KG1 (cell line): ENCODE results near the gene TRUB1.
"Not testable (repeated sequence)": the region's sequence is repeated elsewhere in the genome, so short reads cannot be mapped to it uniquely, and the experiment has no call there.

Experiments used
- DNase-seq: peaks from one replicate; lab custom pipeline; 2025; lab: John Stamatoyannopoulos, UW

Gene TRUB1

DNA sequence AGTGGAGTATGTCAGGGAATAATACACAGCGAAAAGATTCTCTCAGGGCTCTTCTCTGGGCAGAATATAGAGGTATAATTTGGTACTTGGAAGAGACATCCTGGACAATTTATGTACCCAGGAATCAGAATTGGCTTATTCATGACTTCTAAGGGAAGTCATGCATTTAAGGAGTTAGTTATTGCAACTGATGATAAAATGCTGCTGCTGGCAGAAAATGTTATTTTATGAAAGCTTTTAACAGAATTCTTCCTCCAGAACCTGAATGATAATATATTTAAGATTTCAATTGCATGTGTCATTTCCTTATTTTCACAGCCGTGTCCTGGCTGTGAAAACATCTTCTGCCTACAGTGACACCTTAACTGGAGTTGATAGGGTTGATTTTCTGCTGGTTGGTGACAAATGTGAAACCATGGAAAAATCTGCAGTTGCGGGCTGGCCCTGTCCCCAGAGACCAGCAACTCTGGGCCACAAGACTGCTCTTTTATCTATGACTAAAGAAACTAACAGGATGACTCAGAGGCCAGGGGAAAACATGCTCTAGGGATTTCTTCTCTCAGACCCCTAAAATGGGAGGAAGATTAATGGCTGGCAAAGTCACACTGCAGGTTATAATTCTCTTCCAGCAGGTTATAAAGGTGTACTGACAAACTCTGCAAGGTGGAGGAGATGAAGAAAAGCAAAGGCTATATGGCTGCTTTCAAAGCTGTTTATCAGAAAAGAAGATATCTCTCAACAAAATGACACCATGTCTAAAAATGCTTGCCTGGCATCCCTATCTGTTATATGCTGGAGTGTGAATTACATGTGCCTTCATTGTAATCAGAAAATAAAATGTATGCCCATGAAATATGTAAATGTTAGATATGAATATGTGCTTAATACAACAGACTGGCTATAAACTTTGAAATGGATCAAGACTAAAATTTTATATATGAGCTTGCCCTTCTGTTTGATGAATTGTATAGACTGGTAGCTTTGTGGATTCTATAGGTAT lies 12.1 kb upstream of the TRUB1 start:
- DNase-seq: no peak

DNA sequence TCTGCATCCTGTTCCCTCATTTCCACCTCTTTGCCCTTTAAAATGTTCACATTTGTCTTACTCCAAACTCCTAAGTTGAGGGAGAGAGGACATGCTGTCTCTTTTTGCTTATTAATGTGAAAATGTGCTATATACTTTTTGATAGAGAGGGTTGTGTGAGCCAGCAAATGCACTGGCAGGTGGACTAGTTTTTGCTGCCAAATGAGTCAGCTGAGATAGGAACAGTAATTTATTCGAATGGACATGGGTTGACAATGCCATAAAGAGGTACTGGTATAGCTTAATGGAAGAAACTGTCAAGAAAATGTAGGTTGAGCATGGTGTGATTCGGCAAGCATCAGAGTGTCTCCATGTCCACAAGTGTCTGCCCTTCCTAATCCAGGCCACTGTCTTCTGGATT lies 9.2 kb upstream of the TRUB1 start:
- no peak for DNase-seq

DNA sequence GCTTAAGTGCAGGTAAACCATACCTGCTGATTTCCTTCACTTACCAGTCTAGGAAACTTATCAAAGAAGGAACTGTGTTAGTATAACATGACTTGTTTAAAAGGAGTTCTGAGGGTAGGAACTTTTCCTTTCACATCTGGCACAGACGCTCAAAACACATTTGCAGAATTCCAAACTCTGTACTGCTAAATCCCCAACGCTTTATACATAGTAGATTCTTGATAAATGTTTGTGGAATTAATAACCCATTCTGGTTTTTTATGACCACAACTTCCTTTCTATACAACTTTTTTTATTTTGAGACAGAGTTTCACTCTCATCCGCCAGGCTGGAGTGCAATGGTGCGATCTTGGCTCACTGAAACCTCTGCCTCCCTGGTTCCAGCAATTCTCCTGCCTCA lies 7.7 kb upstream of the TRUB1 start:
- DNase-seq: no peak

DNA sequence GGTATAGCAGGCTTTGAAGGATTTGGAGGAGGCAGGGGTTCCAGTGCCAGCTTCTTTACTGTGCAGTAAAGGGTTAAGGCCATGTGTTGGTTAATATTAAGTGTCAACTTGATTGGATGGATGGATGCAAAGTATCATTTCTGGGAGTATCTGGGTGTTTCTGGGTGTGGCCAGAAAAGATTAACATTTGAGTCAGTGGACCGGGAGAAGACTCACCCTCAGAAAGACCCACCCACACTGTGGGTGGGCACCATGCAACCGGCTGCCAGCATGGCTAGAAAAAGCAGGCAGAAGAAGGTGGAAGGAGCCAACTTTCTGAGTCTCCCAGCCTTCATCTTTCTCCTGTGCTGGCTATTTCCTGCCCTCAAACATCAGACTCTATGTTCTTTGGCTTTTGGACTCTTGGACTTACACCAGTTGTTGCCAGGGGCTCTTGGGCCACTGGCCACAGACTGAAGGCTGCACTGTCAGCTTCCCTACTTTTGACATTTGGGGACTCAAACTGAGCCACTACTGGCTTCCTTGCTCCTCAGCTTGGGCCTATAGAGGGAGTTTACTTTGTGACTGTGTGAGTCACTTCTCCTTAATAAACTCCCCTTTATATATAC lies 6.8 kb upstream of the TRUB1 start:
- no peak for DNase-seq

DNA sequence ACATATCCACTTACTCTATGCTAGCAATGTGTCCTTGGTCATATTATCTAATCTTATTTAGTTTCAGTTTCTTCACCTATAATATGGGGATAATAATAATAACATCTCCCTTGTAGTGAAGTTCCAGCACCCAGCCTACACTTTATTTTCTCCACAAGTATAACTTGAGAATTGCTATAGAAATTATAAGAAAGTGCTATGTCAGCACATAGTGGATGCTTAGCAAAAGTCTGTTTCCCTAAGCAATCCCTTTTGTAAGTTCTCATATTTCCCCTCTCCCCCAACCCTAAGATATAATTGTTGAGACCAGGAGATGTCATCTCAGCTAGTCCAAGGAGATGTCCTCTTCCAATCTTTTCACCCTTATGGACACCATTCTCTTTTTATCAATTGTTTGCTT lies 5.8 kb upstream of the TRUB1 start:
- no peak for DNase-seq

DNA sequence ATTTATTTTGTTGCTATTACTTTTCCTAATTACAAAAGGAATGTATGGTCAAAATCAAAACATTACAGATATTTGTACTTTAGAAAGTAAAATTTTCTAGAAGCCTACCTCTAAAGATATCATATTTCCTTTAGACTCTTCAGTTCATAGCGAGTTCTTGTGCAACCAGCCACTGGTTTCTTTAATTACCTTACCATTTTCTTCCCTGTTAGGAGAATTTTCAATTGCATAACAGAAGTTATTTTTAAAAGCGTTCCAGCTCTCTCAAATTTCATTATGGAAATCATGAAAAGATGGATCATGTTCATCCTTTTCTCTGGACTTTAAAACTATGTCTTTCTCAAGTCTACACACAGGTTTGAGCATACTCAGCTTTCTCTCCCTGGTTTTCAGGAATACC lies 5.0 kb upstream of the TRUB1 start:
- DNase-seq: no peak

DNA sequence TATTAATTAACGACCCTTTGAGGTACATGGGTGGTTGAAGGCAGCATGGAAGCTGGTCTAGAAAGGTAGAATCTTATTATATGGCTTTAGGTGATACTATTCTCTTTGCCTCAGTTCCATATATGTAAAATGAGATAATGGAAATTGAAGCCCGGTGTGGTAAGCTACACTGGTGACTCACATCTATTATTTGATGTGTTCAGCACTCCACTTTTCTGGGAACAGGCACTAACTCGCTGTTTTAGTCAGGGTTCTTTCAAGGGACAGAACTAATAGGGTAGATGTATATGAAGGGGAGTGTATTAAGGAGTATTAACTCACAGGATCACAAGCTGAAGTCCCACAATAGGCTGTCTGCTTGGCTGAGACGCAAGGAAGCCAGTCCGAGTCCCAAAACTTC lies 4.4 kb upstream of the TRUB1 start:
- no peak for DNase-seq

DNA sequence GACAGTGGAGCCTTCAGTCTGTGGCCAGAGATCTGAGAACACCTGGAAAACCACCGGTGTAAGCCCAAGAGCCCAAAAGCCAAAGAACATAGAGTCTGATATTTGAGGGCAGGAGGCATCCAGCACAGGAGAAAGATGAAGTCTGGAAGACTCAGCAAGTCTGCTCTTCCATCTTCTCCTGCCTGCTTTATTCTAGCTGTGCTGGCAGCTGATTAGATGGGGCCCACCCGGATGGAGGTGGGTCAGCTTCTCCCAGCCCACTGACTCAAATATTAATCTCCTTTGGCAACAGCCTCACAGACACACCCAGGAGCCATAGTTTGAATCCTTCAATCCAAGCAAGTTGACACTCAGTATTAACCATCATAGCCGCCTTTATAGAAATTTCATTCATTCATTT lies 4.0 kb upstream of the TRUB1 start:
- not testable (repeated sequence) for DNase-seq

DNA sequence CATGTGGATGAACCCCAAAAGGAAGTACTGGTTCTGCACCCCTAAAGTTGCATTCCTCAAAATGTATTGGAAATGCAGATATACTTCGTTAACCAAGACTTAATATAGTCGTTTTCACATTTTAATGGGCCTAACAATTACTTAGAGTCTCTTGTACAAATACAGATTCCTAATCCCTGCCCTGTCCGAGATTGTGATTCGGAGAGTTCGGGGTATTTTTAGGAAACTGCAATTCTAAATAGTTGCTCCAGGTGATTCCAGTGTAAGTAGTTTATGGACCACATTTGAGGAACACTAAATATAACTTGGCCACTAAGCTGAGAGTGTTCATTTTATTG lies 830 bp downstream of the TRUB1 start:
- DNase-seq: no peak

DNA sequence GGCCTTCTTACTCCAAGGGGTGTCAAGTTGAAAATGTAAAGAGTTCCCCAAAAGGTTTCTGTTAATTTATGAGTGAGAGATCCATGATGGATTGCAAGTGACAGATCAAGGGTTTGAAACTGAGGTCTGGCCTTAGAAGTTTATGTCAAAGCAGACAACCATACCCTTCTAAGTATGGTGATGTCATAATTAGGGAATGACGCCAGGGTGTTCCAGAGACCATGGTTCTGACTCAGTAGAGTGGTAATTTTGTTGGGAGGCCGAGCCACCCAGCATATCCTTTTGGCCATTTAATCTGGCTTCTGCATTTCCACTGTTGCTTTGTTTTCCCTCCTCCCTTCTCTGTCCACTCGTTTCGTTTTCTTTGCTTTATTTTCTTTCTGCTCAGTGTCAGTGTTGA lies 2.7 kb downstream of the TRUB1 start:
- no peak for DNase-seq

DNA sequence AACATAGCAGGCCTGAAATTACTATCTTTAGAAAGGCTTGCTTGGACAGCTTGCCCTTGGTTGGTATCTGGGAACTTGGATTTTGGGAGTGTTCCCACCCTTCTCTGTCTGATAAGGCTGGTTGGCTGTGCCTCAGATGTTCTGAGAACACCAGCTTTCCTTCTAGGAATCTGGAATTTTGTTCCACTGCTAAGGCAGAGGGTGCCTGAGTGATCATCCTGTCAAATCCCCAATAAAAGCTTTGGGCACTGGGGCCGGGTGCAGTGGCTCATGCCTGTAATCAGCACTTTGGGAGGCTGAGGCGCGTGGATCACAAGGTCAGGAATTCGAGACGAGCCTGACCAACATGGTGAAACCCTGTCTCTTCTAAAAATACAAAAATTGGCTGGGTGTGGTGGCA lies 5.0 kb downstream of the TRUB1 start:
- DNase-seq: no peak

DNA sequence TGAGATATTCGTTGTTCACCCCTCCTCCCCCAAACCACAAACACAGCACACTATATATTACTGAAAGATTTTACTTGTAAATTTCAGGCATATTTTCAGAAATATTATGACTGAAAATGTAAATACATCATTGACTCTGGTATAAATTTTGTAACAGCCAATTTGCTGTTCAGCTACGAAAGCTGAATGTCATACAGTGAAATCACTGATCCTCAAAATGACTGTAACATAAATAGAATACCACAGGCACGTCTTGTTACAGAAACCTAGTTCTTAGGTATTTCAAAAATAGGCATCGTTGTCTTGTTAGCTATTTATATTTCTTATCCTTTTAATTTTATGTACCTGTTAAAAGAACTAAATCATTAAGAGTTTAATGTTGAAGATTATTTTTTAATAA lies 15.1 kb downstream of the TRUB1 start:
- DNase-seq: no peak

DNA sequence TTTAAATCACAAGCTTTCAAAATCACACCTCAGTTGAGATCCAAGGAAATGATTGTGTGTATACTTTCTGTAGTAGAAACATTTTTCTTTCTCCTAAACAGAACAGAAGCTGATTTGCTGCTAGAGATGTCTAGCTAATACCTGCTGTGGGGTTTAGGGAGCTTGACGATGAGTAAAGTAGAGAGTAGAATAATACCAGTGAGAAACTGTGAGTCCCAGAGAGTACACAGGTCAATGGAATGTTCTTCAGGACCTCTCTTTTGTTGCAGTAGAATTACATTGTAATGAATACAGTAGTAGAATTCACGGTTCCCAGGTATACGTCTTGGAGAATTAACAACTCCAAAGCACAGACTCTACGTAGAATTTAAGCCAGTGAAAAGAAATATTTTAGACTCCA lies 18.0 kb downstream of the TRUB1 start:
- no peak for DNase-seq

DNA sequence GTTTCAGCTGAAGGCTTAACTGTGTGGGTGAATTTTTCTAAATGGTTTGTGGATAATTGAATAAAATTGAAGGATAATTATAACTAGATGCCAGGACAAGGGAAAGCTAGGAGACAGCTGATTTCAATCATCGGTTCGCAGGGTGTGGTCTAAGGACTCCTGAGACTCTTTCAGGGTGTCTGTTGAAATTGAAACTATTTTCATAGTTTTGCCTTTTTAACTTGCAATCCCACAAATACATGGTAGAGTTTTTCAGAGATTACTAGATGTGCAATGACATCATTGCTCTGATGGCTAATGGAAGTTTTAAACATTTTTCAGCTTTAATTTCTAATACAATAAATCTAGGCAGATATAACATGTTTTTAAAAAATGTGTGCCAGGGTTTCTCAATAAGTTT lies 18.5 kb downstream of the TRUB1 start:
- DNase-seq: no peak

DNA sequence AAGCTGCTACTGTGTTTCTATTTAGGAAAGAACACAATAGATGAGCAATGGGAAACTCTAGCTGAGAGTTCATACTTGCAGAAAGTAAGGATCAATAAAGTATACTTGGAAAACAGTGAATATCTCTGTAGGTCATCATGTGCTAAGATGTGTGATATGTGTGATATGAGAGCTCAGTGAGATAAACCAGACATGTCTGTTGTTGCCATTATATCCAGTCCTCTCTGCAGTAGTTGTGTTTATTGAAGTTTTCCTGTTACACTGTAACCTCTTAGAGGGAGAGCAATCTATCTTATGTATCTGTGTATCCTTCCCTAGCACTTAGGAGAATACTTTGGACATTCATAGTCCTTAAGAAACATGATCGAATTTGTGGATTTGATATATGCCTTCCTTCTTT lies 19.1 kb downstream of the TRUB1 start:
- no peak for DNase-seq

DNA sequence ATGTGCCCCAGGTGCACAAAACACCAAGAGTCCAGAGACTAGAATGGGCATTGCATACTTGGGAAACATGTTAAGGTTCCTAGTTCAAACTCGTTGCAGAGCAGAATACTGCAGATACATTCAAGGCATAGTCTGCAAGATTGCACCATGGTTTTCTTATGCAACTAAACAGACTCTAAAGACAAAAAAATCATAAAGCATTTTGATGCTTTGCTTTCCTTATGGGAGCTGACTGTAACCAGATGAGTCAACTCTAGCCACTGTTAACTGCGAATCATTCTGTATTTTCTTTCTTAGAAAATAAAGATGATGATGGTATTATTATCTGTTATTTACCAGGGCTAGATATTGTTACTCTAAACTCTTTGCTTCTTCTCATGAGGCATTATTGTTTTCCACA lies 19.7 kb downstream of the TRUB1 start:
- DNase-seq: no peak

DNA sequence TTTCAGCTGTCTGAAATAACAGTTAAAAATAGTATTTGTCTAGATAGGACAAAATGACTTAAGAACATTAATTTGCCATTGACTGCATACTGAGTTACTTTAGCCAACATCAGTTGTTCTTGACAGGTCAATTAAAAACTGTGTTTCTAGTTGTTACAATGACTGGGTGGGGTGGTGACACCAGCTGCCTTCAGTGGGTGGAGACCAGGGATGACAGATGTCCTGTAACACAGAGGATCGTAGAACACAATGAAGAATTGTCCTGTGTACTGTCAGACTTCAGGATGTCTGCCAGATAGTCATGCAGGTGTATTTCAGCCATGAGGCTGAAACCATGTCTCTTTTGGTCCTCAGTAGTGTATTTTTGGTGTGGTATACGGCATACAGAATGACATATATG lies 24.4 kb downstream of the TRUB1 start:
- DNase-seq: no peak

DNA sequence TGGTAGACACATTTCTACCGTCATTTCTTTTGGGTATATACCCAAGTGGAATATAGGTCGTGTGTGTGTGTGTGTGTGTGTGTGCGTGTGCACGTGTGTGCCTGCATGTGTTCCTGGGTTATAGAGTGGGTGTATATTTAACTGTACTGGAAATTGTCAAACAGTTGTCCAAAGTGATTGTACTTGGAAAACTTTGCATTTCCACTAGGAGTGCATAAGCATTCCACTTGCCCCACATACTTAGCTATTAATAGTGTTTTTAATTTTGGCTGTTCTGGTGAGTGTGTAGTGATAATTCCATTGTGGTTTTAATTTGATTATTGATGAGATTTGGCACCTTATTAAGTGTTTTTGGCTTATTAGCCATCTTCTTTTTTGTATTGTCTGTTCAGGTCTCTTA lies 25.9 kb downstream of the TRUB1 start:
- no peak for DNase-seq

DNA sequence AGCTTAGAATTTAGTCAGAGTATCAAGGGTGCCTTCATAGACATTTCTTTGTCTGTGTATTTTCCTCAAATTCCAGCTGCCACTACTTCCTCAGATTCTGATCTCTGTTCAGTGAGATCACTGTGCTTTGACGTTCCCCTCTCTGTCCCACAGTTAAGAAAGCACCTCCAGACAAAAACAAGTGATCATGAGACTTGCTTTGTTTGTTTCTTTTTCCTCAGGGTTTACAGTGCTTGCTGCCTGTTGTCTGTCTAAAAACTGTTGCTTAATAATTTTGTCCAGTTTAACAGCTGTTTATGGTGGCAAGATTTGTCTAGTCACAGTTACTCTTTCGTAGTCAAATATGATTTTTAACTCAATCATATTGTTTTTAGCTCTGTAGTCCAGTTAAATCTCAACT lies 29.1 kb downstream of the TRUB1 start:
- no peak for DNase-seq

DNA sequence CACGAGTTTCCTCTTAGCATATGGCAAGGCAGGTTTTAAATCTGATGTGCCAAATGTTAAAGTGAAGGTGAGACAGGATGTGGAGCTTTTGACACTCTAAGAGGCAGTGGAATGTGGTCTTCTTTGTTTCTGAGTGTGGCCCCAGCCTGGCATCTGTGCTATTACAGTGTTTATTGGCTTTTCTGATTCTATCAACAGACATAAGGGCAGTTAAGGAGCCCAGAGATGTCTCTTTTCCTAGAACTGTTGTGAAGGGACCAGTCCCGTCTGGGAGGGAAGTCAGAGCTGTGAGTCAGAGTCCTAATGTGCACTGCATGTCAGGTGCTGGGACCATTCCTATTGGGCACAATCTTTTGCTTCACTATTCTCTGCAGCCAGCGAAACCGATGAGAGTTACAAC lies 32.5 kb downstream of the TRUB1 start:
- DNase-seq: no peak

DNA sequence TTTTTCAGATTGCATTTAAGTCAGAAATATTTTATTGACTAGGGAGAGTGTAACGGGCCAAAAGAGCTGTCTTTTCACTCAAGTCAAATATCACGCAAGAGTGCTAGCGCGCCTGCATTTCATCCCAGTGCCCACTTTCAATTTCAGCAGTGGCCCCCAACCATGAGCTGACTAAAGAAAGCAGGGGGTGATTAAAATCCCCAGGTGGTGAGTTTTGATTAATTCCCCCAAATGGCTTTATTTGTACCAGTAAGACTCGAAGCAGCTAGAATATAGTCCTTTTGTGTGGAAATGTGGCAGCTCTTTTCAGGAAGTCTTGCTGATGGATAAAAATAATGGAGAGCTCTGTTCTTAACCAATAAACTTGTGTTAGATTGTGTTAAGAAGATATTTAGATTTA lies 35.3 kb downstream of the TRUB1 start:
- no peak for DNase-seq

DNA sequence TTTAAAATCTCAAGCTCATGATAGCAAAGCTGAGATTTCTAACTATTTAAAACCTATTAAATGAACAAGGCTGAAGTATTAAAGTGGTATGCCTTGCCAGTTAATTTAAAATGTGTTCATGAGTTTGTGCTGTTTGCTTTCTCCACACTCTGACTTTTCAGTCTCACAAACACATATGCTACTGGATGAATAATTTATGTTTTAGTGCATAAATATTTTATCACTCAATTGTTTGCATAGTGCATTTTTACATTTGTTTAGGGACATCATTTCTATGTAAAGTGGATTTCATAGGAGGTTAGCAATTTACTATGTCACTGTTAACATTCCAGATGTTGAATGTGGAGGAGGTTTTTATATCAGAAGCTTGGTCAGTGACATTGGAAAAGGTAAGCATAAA lies 36.0 kb downstream of the TRUB1 start:
- no peak for DNase-seq

DNA sequence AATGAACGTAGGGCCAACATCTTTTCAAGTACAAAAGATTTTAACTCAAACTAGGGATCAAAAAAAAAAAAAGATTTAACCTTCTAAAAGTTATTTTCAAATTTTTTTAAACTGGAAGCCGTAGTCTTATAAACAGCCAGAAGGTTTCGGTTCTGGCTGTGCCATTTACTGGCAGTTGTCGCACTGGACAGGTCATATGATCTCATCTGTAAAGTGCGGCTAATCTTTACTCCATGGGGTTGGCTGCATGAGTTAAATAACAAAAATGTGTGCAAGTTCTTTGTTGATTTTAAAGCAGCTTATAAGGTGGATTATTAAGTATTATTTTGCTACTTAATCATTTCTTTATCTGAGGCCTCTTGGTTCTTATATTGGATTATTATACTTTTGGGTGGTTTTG lies 36.6 kb downstream of the TRUB1 start:
- DNase-seq: no peak

DNA sequence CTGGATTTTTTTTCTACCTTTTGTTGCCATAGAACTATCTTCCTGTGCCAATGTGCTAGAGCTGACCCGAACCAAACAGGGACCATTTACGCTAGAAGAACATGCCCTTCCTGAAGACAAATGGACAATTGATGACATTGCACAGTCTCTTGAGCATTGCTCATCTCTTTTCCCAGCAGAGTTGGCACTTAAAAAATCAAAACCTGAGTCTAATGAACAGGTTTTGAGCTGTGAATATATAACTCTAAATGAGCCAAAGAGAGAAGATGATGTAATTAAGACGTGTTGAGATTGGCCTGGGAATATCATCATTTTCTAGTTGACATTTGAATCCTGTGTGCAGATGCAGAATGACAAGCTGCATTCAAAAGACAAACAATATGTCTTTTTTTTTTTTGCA lies 37.1 kb downstream of the TRUB1 start:
- DNase-seq: no peak
